Measurements from ENCODE around the gene LMOD3. TPM values are rescaled to one million over a fixed set of nuclear protein-coding genes. Genes with fewer than 3 reads are reported as not detected.

LMOD3 gene
- total RNA-seq, 2 donors from 2014 or later, result 33.1 to 110 TPM

DNA sequence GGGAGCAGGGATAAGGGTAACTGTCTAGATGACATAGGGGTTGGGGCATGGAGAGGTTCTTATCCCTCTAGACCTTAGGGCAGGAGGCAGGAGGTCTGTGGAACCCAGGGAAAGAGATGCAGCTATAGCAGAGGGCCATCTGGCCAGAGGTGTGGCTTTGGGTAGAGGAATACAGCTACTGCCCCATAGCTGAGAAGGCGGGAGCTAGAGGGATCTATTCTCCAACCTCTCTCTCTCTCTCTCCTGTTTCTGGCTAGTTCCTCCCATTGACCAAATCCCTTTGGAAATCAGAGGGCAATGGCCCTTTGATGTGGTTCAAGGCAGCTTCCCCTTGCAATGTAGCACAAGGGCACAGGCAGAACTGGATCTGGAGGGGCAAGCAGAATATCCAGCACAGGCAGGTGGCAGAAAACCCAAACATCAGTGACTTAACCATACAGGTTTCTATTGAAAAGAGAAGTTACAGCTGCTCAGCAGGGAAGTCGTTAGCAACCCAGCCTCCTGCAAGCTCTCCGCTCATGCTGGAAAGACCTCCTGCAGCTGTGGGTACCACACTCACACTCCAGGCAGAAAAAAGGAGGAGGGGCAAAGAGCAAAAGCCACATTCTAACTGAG is 22.3 kb upstream of the LMOD3 start:
- TF ChIP-seq, protein P1, sequence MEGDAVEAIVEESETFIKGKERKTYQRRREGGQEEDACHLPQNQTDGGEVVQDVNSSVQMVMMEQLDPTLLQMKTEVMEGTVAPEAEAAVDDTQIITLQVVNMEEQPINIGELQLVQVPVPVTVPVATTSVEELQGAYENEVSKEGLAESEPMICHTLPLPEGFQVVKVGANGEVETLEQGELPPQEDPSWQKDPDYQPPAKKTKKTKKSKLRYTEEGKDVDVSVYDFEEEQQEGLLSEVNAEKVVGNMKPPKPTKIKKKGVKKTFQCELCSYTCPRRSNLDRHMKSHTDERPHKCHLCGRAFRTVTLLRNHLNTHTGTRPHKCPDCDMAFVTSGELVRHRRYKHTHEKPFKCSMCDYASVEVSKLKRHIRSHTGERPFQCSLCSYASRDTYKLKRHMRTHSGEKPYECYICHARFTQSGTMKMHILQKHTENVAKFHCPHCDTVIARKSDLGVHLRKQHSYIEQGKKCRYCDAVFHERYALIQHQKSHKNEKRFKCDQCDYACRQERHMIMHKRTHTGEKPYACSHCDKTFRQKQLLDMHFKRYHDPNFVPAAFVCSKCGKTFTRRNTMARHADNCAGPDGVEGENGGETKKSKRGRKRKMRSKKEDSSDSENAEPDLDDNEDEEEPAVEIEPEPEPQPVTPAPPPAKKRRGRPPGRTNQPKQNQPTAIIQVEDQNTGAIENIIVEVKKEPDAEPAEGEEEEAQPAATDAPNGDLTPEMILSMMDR (IDR thresholded peaks at IDR 0.05), result no peak

DNA sequence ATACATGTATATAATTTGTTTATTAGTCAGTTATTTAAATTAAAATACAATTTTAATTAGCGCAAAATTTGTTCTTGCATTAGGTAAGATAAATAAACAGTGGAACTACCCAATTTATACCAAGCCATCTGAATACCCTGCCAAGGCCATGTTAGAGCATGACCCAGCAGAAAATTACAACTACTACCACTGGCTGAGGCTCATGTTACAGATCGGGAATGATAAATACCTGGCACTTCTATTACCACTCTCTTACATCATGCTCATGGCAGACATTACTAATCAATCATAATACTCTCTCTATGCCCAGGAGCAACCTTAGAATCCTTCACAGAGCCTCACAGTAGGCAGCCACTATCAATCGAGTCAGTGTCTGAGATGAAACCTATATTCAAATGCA is 21.2 kb upstream of the LMOD3 start:
- TF ChIP-seq, protein P1 (IDR thresholded peaks at IDR 0.05), result no peak
- Histone ChIP-seq H3K27ac (no peak overlapping the region), H3K4me1 (peaks cover 0 to 6% of the 10 kb centered on the region in 2 donors), H3K36me3 (no peaks in the 10 kb centered on the region), H3K4me3 (no peak overlapping the region), H3K9me3 (no peaks in the 10 kb centered on the region), H3K27me3 (no peaks in the 10 kb centered on the region)
- DNase-seq (ENCODE audit: low spot score), result no peak

More for the DNA sequence above, 22.3 kb upstream of the LMOD3 start:
- Histone ChIP-seq H3K27me3 (no peaks in the 10 kb centered on the region), H3K36me3 (no peaks in the 10 kb centered on the region), H3K4me1 (peaks cover 0 to 6% of the 10 kb centered on the region in 2 donors), H3K9me3 (no peaks in the 10 kb centered on the region), H3K4me3 (no peak overlapping the region), H3K27ac (no peak overlapping the region)
- DNase-seq (ENCODE audit: low spot score), result no peak

DNA sequence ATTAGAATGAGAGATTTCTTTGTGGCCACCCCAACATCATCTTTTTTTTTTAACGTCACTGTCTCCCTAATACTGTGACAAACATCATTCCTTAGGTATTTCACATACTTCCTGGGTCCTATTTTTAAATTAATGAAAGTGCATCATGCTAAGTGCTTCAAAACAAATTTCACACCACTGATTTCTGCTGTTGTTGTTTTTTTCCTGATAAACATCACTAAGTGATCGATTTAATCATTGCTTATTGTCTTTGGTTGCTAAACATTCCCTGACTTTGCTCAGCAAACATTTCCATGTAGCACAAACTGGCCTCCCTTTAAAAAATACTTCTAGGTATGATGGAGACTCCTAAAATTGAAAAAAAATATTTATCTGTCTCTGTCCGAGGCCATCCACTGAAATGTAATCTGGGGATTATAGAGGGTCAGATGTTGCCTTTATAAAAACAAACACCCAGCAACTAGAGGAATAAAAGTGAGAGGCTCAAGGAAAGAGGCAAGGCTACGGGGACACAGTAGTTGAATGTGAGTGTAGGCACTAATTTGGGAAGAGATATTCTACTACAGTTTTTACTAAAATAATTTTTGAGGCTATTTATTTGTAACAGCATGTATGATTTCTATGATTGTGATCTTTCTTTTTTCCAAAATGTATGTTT is 20.5 kb upstream of the LMOD3 start:
- H3K4me3 ChIP-seq, result no peak overlapping the region
- TF ChIP-seq, protein P1 (IDR thresholded peaks at IDR 0.05), result no peak
- no peaks in the 10 kb centered on the region for H3K36me3 ChIP-seq
- no peak for DNase-seq (ENCODE audit: low spot score)
- H3K9me3 ChIP-seq, result no peaks in the 10 kb centered on the region
- no peak overlapping the region for H3K27ac ChIP-seq
- no peaks in the 10 kb centered on the region for H3K27me3 ChIP-seq
- peaks cover 0 to 6% of the 10 kb centered on the region in 2 donors for H3K4me1 ChIP-seq

DNA sequence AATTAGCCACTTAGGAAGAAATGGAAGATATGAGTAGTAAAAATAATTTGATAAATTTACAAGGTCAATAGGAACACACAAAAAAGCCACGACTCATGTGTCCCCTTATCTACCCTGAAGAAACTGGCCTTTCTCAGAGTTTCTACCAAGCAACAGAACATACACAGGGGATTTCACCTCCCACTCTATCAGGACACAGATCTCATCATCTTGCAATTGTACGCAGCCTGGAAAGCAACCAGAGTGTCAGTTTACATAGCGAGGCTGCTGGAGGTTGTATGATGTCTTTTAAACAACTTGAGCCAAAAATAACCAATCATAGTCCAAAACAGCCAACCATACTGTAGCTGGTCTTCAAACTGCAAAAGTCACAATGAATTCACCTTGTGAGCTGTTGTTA is 19.7 kb upstream of the LMOD3 start:
- TF ChIP-seq, protein P1 (IDR thresholded peaks at IDR 0.05), result no peak
- Histone ChIP-seq H3K9me3 (no peaks in the 10 kb centered on the region), H3K36me3 (no peaks in the 10 kb centered on the region), H3K4me1 (peaks cover 0 to 6% of the 10 kb centered on the region in 2 donors), H3K27me3 (no peaks in the 10 kb centered on the region), H3K27ac (no peak overlapping the region), H3K4me3 (no peak overlapping the region)
- DNase-seq (ENCODE audit: low spot score), result no peak

DNA sequence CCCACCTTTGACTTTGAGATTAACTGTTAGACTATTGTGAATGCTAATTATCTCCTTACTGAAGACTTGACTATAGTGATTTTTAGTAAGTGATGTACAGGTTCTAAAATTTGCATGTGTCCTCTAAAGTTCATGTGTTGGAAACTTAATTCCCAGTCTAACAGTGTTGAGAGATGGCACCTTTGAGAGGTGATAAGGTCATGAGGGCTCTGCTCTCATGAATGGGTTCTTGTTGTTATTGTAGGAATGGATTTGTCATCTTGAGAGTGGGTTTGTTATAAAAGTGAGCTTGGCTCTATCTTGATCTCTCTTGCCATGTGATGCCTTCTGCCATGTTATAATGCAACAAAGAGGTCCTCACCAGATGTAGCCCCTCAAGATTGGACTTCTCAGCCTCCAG is 18.9 kb upstream of the LMOD3 start:
- H3K9me3 ChIP-seq, result no peaks in the 10 kb centered on the region
- no peak overlapping the region for H3K27ac ChIP-seq
- no peaks in the 10 kb centered on the region for H3K27me3 ChIP-seq
- no peak for DNase-seq (ENCODE audit: low spot score)
- no peak overlapping the region for H3K4me3 ChIP-seq
- TF ChIP-seq, protein P1 (IDR thresholded peaks at IDR 0.05), result no peak
- H3K36me3 ChIP-seq, result no peaks in the 10 kb centered on the region
- H3K4me1 ChIP-seq, result peaks cover 0 to 6% of the 10 kb centered on the region in 2 donors
